ENCODE data around the gene PDGFC.

GRCh38 chr4:156781852-156782251 lies 189.7 kb downstream of the PDGFC start:
- TF ChIP-seq RELA (CRISPR knock-in tag; IDR thresholded peaks at IDR 0.05; ENCODE audit: borderline replicate concordance): no peak
- TF ChIP-seq MAX (CRISPR knock-in tag; IDR thresholded peaks at IDR 0.05): no peak
- TF ChIP-seq SMAD4 (CRISPR knock-in tag; IDR thresholded peaks at IDR 0.05): no peak

Data from WTC11 (cell line).